Esophagus squamous epithelium (tissue), 4 donors: Measurements from ENCODE around the gene UGT2A3.

ENCODE experiments used
- POLR2A ChIP-seq, 4 donors: fragments of 450-650 bp; IDR thresholded peaks; one replicate each; pipeline ENCODE4 v1.6.1; 2017; ENCODE audit warnings: antibody characterized with exemption in 4 of 4, mild to moderate bottlenecking in 4 of 4, moderate library complexity in 3 of 4
- TF ChIP-seq, protein P1 (sequence below), 6 experiments: fragments of 450-650 bp in 4 of 6; fragments of 200-600 bp in 2 of 6; sonication (generic) in 2 of 6; IDR thresholded peaks; one replicate each; pipeline ENCODE4 v1.5.1; 2016 to 2019; ENCODE audit warnings: antibody characterized with exemption in 6 of 6, mild to moderate bottlenecking in 4 of 6, moderate library complexity in 4 of 6

DNA sequence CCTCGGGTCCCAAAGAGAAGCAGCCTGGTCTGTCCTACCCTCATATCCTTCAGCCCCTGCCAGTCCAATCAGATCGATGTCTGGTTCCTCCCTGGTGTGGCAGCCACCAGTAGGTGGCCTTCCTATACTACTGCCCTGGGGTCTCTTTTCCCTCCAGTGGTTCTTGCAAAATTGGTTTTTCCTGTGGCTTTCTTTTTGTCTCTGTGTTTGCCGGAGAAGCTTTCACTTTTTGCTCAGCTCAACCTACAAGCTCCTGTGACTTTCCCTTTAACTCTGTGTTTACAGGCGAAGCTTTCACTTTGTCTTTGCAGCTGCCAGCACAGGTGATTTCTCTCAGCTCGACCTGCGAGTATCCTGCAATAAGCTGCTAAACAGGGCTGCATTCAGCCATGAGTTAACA, 46.8 kb downstream of the UGT2A3 start:
- TF ChIP-seq, protein P1, sequence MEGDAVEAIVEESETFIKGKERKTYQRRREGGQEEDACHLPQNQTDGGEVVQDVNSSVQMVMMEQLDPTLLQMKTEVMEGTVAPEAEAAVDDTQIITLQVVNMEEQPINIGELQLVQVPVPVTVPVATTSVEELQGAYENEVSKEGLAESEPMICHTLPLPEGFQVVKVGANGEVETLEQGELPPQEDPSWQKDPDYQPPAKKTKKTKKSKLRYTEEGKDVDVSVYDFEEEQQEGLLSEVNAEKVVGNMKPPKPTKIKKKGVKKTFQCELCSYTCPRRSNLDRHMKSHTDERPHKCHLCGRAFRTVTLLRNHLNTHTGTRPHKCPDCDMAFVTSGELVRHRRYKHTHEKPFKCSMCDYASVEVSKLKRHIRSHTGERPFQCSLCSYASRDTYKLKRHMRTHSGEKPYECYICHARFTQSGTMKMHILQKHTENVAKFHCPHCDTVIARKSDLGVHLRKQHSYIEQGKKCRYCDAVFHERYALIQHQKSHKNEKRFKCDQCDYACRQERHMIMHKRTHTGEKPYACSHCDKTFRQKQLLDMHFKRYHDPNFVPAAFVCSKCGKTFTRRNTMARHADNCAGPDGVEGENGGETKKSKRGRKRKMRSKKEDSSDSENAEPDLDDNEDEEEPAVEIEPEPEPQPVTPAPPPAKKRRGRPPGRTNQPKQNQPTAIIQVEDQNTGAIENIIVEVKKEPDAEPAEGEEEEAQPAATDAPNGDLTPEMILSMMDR (IDR thresholded peaks at IDR 0.05) = peak in 2 of 6 experiments; percentile 16 to 39
- no peak for TF ChIP-seq POLR2A (IDR thresholded peaks at IDR 0.05)
